GM12891 (cell line): ENCODE measurements around the gene CEP72.

Source experiments
- POLR2AphosphoS5 ChIP-seq: IDR thresholded peaks from 2 replicates; pipeline ENCODE4 v1.6.1; 2011; ENCODE audit warnings: low read depth, low read length, control low read depth
- SPI1 ChIP-seq: IDR thresholded peaks from 2 replicates; pipeline ENCODE4 v1.6.1; 2011; ENCODE audit warnings: low read depth, low read length, control low read depth

GRCh38 chr5:581266-581665 lies 30.9 kb upstream of the CEP72 start:
- TF ChIP-seq SPI1 (no peak), POLR2AphosphoS5 (no peak)
